ENCODE data around the gene GPRIN1.
"Not testable (repeated sequence)": the region's sequence is repeated elsewhere in the genome, so short reads cannot be mapped to it uniquely, and the experiment has no call there.

Gene GPRIN1

GRCh38 chr5:176621661-176622079, 11.7 kb upstream of the GPRIN1 start:
- no peak for DNase-seq

DNA sequence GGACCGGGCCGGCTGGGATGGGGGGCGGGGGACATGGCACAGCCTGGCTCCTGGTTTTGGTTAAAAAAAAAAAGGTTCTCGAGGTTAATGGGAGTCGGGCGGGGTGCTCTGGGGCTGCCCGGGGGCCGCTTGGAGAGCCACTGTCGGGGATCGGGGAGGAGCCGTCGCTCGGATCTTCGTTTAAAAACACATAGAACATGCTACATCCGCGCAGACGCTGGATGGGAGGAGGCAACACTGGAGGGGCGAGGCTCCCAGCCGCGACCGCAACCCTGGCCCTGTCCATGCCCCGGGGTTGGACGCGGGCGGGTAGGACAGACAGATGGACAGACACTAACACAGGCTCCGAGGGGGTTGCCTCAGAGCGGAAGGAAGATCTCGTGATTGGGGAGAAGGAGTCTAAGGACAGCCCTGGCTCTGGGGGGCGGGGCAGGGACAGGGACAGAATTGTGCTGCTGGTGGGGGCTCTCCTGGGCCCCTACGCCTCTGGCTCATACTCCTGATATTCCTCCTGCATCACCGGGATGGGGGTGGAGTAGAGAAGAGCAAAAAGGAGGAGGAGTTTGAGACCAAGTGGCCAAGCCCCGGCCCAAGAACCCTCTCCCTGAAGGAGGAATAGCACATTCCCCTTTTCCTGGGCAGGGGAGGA, 10.5 kb upstream of the GPRIN1 start:
- DNase-seq = no peak

DNA sequence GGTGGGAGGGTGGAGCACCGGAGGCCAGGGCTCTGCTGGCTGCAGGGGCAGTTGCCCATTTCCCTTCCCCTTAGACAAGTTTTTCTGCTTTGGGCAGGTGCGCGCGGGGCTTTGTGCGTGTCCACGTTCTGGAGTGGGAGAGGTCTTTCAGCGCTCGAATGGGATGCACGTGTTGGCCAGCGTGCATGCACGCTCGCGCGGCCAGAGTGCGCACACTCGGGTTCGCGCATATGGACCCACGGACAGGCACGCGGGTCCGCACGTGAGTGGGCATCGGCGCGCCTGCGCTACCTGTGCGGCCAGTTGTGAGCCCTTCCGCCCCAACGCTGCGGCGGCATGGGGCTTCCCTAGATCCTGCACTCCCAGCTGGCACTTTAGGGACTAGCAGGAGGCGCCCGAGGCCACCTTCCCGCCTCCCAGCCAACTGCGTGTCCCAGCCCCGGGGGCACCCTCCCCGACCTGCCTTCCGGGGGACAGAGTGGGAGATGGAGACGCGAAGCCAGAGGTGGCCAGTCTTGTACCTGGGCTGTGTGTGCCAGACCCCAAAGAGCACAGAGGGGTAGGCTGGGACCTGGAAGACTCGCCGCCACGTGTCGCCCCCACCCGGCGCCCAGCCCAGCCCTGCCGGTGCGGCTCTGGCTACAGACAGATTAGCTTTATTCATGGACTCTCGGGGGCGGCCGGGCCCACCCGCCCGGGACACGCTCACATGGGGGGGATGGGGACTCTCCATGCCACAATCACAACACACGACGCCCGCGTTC, 9.8 kb upstream of the GPRIN1 start:
- DNase-seq = no peak

DNA sequence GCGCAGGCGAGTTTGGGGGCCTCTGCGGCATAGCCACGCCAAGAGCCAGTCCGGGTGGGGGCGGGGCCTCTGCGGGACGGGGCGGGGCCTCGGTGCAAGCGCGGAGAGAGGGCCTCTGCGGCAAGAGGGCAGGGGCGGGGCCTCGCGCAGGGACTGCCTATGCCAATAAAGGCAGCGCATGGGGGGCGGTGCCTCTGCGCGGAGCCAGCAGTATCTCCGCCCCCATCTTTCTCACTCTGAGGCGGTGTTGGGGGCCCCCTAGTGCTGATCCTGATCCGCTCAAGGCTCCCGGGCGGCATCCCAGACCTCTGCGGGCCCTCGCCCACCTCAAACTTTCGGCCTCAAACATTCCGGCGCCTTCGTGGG, 9.2 kb upstream of the GPRIN1 start:
- DNase-seq = peak; percentile 76

- no peak for DNase-seq
Measured at GRCh38 chr5:176618783-176619182, 8.8 kb upstream of the GPRIN1 start.

GRCh38 chr5:176616511-176616910, 6.6 kb upstream of the GPRIN1 start:
- no peak for DNase-seq

DNA sequence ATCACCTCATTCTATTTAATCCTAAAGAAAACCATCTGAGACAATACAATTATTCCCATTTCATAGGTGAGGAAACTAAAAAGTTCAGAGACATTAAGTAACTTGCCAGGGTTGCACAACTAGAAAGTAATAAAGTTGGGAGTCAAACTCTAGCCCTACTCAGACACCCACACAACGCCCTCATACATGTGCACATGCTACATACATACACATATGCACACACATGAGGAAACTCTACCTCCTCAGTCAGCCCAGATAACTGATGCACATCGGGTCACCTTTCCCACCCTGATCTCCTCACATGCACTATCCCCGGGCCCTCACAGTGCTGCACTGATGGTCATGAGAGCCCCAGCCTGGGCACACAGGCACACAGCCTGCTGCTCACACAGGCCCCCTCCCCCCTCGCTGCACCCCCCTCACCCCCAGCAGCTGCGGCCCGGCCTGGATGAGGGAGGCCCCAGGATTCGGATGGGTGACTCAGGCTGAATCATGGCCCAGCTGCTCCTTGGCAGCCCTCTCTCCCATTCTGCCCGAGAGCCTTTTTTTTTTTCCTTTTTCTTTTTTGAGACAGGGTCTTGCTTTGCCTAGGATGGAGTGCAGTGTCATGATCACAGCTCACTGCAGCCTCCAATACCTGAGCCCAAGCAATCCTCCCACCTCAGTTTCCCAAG, 5.0 kb upstream of the GPRIN1 start:
- no peak for DNase-seq

DNA sequence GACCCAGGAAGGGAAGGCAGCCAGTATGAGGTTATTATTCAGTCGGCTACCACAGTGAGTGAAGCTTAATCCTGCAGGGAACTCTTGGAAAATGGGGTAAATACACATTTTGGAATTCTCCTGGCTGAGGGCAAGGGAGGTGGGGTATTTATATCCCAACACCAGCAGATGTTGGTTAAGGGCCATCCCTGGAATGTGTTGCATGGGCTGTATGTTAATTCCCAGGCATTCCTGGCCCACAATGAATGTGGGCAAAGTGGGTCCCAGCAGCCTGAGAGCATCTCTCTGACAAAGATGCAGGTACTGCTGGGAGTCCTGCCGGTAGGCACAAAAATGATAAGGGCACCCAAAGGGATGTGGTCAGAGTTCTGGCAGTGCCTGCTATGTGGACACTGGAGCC, 2.9 kb upstream of the GPRIN1 start:
- no peak for DNase-seq

GRCh38 chr5:176612008-176612407, 2.1 kb upstream of the GPRIN1 start:
- no peak for DNase-seq

GRCh38 chr5:176611435-176611834, 1.5 kb upstream of the GPRIN1 start:
- DNase-seq = peak; percentile 47

GRCh38 chr5:176610435-176610773, 448 bp upstream of the GPRIN1 start:
- DNase-seq = no peak

DNA sequence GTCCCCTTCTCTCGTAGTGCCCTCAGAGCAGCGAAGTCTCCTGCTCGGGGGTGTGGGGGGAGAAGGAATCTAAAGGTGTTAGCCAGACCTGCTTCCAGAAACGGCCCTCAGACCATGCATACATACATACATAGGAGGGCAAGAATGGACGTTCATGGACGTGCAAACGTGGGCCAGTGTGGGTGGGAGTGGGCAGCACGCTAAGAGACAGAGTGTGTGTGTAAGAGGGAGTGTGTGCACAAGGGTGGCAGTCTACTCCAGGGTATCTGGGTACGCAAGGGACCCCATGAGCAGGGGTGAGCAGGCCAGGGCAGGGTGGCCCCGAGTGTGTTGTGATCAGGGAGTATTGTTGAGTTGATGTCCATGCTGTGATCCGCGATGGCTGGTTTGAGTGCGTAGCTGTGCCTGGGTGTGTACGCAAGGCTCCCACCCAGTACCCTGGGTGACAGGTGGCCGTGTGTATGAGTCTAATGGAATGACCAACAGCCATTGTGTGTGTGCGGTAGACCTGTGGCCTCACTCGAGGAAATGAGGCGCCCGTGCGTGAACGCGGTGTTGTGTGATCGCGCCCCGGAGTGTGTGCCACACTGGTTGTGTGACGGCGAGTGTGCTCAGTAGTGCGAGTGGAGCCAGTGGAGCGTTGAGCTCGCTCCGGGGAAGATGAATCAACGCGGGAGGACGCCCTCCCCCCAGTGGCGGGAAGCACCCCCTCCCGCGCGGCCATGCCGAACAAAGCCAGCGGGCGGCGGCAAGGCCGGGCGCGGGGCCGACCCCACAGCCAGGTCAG, 826 bp downstream of the GPRIN1 start:
- DNase-seq = peak; percentile 23

- no peak for DNase-seq
Measured at GRCh38 chr5:176608142-176608705, 1.7 kb downstream of the GPRIN1 start.

GRCh38 chr5:176606875-176607274, 3.1 kb downstream of the GPRIN1 start:
- DNase-seq = no peak

DNA sequence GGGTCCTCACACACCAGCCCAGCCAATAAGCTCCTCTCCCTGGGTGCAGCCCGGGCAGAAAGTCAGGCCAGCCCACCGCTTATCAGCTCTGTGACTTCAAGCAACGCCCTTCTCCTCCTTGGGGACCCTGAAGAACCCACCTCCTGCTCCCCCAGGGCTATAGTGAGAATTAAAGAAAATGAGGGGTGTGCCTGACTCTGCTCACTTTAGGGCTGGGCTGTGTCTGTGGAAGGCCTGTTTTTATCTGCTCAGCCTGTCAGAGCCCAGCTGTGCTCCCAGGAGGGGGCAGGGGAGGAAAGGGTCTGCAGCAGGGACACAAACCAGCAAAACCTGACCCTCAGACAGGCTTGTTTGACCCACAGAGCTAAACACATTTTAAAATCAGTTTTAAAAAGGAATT, 3.9 kb downstream of the GPRIN1 start:
- no peak for DNase-seq

DNA sequence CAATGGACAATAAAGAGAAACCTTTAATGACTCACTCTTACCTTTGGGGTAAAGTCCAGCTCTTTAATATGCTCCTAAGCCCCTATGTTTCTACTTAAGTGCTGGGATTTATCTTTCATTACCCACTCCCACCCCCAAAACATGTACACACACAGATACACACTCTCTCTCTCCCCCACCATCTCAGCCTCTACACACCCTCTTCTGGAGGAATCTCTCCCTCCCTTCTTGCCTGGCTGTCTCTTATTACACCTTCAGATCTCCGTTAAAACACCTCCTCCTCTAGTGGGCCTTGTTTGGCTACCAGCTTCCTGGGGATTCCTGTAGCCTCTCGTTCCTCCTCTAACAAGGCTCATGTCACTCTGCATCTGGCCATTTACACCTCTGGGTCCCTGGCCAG, 6.9 kb downstream of the GPRIN1 start:
- no peak for DNase-seq

- no peak for DNase-seq
Measured at GRCh38 chr5:176601901-176602482, 8.0 kb downstream of the GPRIN1 start.

DNA sequence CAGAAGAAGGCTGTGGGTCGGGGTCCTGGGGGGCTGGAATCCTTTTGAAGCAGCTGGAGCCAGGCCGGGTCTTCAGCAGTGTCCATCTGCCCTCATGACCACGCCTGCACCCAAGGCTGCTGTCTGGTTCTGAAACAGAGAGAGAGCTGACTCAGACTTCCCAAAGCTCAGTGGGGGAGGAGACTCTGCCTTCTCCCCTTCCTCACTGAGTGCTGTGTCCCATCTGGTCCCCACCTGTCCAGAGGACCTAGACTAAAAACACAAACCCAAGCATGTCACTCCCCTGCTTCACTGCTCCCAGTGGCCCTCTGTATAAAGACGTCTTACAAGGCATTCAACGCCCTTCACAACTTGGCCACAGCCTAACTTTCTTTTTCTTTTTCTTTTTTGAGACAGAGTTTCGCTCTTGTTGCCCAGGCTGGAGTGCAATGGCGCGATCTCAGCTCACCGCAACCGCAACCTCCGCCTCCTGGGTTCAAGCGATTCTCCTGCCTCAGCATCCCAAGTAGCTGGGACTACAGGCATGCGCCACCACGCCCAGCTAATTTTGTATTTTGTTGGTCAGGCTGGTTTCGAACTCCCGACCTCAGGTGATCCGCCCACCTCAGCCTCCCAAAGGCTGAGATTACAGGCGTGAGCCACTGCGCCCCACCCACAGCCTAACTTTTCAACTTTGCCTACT, 10.1 kb downstream of the GPRIN1 start:
- not testable (repeated sequence) for DNase-seq

GRCh38 chr5:176597417-176598389, 12.3 kb downstream of the GPRIN1 start:
- DNase-seq = no peak

GRCh38 chr5:176596689-176597416, 13.1 kb downstream of the GPRIN1 start:
- peak; percentile 76 for DNase-seq
